Testis (tissue), 5 donors: Measurements from ENCODE around the gene ANKRD28. TPM values are rescaled to one million over a fixed set of nuclear protein-coding genes. Genes with fewer than 3 reads are reported as not detected.
"Not testable (repeated sequence)": the region's sequence is repeated elsewhere in the genome, so short reads cannot be mapped to it uniquely, and the experiment has no call there.

Experiments
- DNase-seq: peaks from one replicate; pipeline ENCODE4 v3.0.0-alpha.2; 2019
- H3K27ac ChIP-seq, 2 donors: fragments of 200-600 bp; sonication (generic); one replicate each; pipeline ENCODE4 v1.5.1; 2019
- H3K27me3 ChIP-seq: fragments of 200-600 bp; sonication (generic); one replicate; pipeline ENCODE4 v1.5.1; 2019
- H3K36me3 ChIP-seq: fragments of 200-600 bp; sonication (generic); one replicate; pipeline ENCODE4 v1.5.1; 2017; ENCODE audit warnings: low read depth; ENCODE audit errors: missing control alignments
- H3K4me1 ChIP-seq: fragments of 200-600 bp; sonication (generic); one replicate; pipeline ENCODE4 v1.5.1; 2019
- H3K4me3 ChIP-seq, 2 donors: fragments of 200-600 bp; sonication (generic); one replicate each; pipeline ENCODE4 v1.5.1; 2017 to 2019
- H3K9me3 ChIP-seq: fragments of 200-600 bp; sonication (generic); one replicate; pipeline ENCODE4 v1.5.1; 2017
- POLR2A ChIP-seq: fragments of 450-650 bp; IDR thresholded peaks from one replicate; pipeline ENCODE4 v1.6.1; 2017; ENCODE audit warnings: antibody characterized with exemption, mild to moderate bottlenecking, moderate library complexity
- WGBS, 2 donors: methylation state at CpG; one replicate each; pipeline ENCODE4 v1.1.5; 2018; 5-methylcytosine and 5-hydroxymethylcytosine counted together
- intact Hi-C: fragments of 100-400 bp; cut with DNase I; formaldehyde crosslinking; loops from one replicate; pipeline ENCODE4 v1.15.1; 2023; ENCODE audit warnings: low total_unique reads
- long read RNA-seq, 2 donors: transcript quantifications; one replicate each; lab custom pipeline, GENCODE V29; 2026
- polyA plus RNA-seq: library from polyadenylated mRNA; stranded (reverse); fragments of 350-450 nt; fragmentation: Illumina TruSeq; extraction: RNeasy Lipid Tissue Mini Kit (QIAGEN cat#74804); gene quantifications from one replicate; pipeline ENCODE4 v1.2.3, GENCODE V29; 2014; ENCODE audit warnings: low read depth, low replicate concordance; ENCODE audit not compliant: insufficient read depth
- total RNA-seq, 2 donors: library from RNA; depleted of rRNA; stranded (reverse); fragments of >200 nt; gene quantifications; one replicate each; pipeline ENCODE4 v1.2.3, GENCODE V29; 2016
- TF ChIP-seq, protein P1 (sequence below), 3 experiments: fragments of 450-650 bp in 2 of 3; fragments of 200-600 bp in 1 of 3; sonication (generic) in 1 of 3; IDR thresholded peaks; one replicate each; pipeline ENCODE4 v1.5.1; 2016 to 2019; ENCODE audit warnings: antibody characterized with exemption in 3 of 3, mild to moderate bottlenecking in 2 of 3, moderate library complexity in 1 of 3

ANKRD28 gene
- total RNA-seq (10 to 100 TPM; 93.8 to 96.3 TPM), polyA plus RNA-seq (82.8 TPM)
- long read RNA-seq, donor 1, full-length matches to known transcripts, result 2 of 2 reads
- long read RNA-seq, donor 1, partial matches to known transcripts, result 0 of 2 reads
- long read RNA-seq, donor 1, other reads (novel, unspliced or antisense), result 0 of 2 reads
- long read RNA-seq, donor 2, partial matches to known transcripts, result 0 of 1 reads
- long read RNA-seq, donor 2, other reads (novel, unspliced or antisense), result 0 of 1 reads

DNA sequence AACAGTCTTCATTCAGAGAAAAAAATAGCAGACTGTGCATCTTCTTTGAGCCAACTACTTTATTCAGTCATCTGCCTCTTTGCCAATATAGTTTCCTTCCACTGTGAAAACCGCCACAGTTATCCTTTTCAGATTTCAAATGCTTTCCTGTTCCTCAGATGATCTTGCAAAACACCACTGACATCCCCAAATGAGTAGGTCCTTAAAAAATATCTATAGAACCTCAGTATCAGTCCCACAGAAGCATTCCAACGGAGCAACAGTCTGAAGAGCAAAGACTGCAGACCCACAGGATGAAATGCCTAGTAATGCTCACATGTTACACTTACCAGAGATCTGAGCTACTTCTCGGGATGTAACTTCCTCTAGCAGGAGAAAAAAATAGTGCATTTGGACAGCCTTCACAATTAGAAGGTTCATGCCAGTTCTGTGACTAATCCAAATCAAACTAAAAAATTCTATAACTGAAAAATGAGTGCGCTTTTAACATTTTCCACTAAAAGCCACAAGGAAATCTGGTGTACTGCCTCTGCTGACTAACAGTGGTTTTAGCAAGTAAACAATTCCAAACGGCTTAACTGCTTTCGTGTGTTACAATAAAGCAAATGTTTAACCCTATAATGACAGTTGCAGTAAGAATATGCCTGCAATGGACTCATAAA lies at the start of gene ANKRD28:
ANKRD28 (minus strand) TSS at position 338 of the 662 bp plus-strand sequence. CDS start 1,458 bp downstream, outside the sequence.
- Histone ChIP-seq H3K4me3 (peak within 1 kb of the TSS; percentile 18 to 23), H3K36me3 (no peaks in the 10 kb centered on the region), H3K27me3 (no peaks in the 10 kb centered on the region), H3K9me3 (no peaks in the 10 kb centered on the region), H3K4me1 (peaks cover 9% of the 10 kb centered on the region), H3K27ac (peak within 1 kb of the TSS; percentile 60 to 87)
- no peak for DNase-seq
- TF ChIP-seq, protein P1, sequence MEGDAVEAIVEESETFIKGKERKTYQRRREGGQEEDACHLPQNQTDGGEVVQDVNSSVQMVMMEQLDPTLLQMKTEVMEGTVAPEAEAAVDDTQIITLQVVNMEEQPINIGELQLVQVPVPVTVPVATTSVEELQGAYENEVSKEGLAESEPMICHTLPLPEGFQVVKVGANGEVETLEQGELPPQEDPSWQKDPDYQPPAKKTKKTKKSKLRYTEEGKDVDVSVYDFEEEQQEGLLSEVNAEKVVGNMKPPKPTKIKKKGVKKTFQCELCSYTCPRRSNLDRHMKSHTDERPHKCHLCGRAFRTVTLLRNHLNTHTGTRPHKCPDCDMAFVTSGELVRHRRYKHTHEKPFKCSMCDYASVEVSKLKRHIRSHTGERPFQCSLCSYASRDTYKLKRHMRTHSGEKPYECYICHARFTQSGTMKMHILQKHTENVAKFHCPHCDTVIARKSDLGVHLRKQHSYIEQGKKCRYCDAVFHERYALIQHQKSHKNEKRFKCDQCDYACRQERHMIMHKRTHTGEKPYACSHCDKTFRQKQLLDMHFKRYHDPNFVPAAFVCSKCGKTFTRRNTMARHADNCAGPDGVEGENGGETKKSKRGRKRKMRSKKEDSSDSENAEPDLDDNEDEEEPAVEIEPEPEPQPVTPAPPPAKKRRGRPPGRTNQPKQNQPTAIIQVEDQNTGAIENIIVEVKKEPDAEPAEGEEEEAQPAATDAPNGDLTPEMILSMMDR (IDR thresholded peaks at IDR 0.05), result peak in 2 of 3 experiments; percentile 15 to 17
- no peak for TF ChIP-seq POLR2A
- intact Hi-C loops, result no loop called here
- WGBS, 2 donors, result 17 to 24% methylated on average over 6 of the region's 6 CpGs

DNA sequence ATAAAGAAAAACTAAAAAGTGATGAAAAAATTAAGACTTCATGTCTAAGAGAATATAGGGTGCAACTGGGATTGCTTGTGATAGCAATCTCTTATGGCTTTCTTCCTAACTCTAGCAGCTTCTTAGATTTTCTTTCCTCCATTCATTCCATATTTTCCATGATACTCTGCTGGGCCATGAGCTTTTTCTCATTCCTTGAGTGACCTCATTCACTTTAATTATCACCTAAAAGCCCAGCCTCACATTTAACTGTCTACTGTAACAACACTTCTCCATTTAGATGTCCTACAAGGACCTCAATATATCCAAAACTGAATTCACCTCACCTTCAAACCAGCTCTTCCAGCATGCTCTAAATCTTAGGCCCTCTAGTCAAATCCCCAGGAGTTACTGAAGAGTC lies 49.5 kb upstream of the ANKRD28 start:
- DNase-seq, result no peak
- intact Hi-C loops, result no loop called here
- H3K4me1 ChIP-seq, result no peaks in the 10 kb centered on the region
- H3K27ac ChIP-seq, result no peak overlapping the region
- no peaks in the 10 kb centered on the region for H3K9me3 ChIP-seq
- no peak overlapping the region for H3K4me3 ChIP-seq
- no peak for TF ChIP-seq POLR2A
- TF ChIP-seq, protein P1 (IDR thresholded peaks at IDR 0.05), result no peak
- no peaks in the 10 kb centered on the region for H3K27me3 ChIP-seq
- no peaks in the 10 kb centered on the region for H3K36me3 ChIP-seq

DNA sequence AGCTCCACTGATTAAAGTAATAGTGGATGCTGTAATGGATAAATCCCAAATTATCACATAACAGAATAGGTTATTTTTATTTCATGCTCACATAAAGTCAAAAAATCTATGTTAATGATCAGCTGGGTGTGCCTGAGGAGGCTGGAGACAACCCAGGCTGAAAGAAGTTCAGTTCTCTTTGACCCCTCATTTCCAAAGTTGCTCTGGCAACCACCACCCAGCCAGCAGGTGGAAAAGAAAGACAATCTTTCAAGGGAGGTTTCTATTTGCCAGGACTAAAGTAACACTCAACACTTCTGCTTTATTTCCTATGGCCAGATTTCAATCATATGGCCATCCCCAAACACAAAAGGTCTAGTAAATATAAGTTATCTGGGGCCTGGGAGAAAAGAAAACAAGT lies 48.8 kb upstream of the ANKRD28 start:
- no peak for DNase-seq
- no peak for TF ChIP-seq POLR2A
- Histone ChIP-seq H3K36me3 (no peaks in the 10 kb centered on the region), H3K27ac (no peak overlapping the region), H3K4me1 (no peaks in the 10 kb centered on the region), H3K4me3 (no peak overlapping the region), H3K27me3 (no peaks in the 10 kb centered on the region), H3K9me3 (no peaks in the 10 kb centered on the region)
- intact Hi-C loops, result no loop called here

DNA sequence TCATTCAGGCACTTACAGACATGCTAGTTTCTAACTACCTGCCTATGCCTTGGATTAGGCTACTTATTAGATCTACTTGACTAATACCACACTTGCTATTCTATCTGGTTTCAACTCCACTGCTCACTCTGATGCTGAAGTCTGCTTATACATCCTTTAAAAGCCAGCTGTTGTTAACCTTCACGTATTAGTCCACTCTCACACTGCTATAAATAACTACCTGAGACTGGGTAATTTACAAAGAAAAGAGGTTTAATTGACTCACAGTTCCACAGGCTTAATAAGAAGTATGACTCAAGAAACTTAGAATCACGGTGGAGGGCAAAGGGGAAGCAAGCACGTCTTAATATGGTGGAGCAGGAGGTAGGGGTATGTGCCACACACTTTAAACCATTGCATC lies 47.7 kb upstream of the ANKRD28 start:
- no peak overlapping the region for H3K4me3 ChIP-seq
- no peak overlapping the region for H3K27ac ChIP-seq
- no peak for DNase-seq
- TF ChIP-seq POLR2A, result no peak
- TF ChIP-seq, protein P1 (IDR thresholded peaks at IDR 0.05), result no peak
- H3K27me3 ChIP-seq, result no peaks in the 10 kb centered on the region
- no peaks in the 10 kb centered on the region for H3K9me3 ChIP-seq
- intact Hi-C loops, result no loop called here
- H3K4me1 ChIP-seq, result no peaks in the 10 kb centered on the region
- H3K36me3 ChIP-seq, result no peaks in the 10 kb centered on the region
- 94 to 96% methylated on average over 3 of the region's 3 CpGs for WGBS, 2 donors

DNA sequence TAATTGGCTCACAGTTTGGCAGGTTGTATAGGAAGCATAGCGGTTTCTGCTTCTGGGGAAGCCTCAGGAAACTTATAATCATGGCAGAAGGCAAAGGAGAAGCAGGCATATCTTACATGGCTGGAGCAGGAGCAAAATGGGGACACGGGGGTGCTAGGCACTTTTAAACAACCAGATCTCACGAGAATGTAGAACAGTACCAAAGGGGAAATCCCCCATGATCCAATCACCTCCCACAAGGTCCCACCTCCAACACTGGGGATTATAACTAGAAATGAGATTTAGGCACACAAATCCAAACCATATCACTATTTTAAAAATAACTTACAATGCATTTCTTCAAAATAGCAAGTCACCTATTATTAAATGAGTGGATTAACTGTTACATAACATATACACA lies 47.1 kb upstream of the ANKRD28 start:
- intact Hi-C loops, result no loop called here
- H3K9me3 ChIP-seq, result no peaks in the 10 kb centered on the region
- H3K27me3 ChIP-seq, result no peaks in the 10 kb centered on the region
- TF ChIP-seq, protein P1 (IDR thresholded peaks at IDR 0.05), result no peak
- TF ChIP-seq POLR2A, result no peak
- no peaks in the 10 kb centered on the region for H3K4me1 ChIP-seq
- no peak overlapping the region for H3K4me3 ChIP-seq
- DNase-seq, result no peak
- no peak overlapping the region for H3K27ac ChIP-seq
- no peaks in the 10 kb centered on the region for H3K36me3 ChIP-seq
- 94% methylated on average over 3 of the region's 3 CpGs for WGBS, 2 donors

DNA sequence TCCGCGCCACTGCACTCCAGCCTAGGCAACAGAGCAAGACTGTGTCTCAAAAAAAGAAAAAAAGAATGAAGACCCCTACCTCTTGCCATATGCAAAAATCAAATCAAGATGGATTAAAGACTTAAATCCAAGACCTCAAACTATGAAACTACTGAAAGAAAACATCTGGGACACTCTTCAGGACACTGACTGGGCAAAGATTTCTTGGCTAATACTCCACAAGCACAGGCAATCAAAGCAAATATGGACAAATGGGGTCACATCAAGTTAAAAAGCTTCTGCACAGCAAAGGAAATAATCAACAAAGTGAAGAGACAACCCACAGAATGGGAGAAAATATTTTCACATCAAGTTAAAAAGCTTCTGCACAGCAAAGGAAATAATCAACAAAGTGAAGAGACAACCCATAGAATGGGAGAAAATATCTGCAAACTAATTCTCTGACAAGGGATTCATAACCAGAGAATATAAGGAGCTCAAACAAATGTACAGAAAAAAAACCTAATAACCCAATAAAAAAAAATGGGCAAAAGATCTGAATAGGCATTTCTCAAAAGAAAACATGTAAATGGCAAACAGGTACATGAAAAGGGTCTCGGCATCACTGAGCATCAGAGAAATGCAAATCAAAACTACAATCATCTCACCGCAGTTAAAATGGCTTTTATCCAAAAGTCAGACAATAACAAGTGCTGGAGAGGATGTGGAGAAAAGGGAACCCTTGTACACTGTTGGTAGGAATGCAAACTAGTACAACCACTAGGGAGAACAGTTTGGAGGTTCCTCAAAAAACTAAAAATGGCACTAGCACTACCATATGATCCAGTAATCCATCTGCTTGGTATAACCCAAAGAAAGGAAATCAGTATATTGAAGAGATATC lies 43.6 kb upstream of the ANKRD28 start:
- H3K4me1 ChIP-seq, intact Hi-C loops, H3K36me3 ChIP-seq, H3K4me3 ChIP-seq, H3K27ac ChIP-seq, H3K27me3 ChIP-seq, H3K9me3 ChIP-seq, DNase-seq: not testable (repeated sequence)
- WGBS, 2 donors, result 95 to 97% methylated on average over 4 of the region's 4 CpGs
